ENCODE data around the gene BSPH1.
"Not testable (repeated sequence)": the region's sequence is repeated elsewhere in the genome, so short reads cannot be mapped to it uniquely, and the experiment has no call there.

- peak in 1 of 2 donors; percentile 4 for TF ChIP-seq CTCF (conservative IDR thresholded peaks at IDR 0.05 in 1 of 2, IDR thresholded peaks at IDR 0.05 in 1 of 2; ENCODE audit: low read depth in 1 of 2, low read length in 2 of 2)
- TF ChIP-seq EZH2 (IDR thresholded peaks at IDR 0.05; ENCODE audit: low read length, missing control alignments) = not testable (repeated sequence)
These were observed 42.0 kb downstream of the BSPH1 start for GRCh38 chr19:47949852-47950521.

Data from fibroblast of lung (primary cell).